Esophagus muscularis mucosa (tissue), 3 donors: ENCODE results near the gene MYLK.

Experiments used
- CTCF ChIP-seq, 3 experiments: fragments of 200-600 bp in 2 of 3; fragments of 450-650 bp in 1 of 3; sonication (generic) in 2 of 3; IDR thresholded peaks; one replicate each; pipeline ENCODE4 v1.5.1; 2017 to 2019; ENCODE audit warnings: antibody characterized with exemption in 3 of 3, mild to moderate bottlenecking in 2 of 3, moderate library complexity in 1 of 3
- POLR2A ChIP-seq: fragments of 450-650 bp; IDR thresholded peaks from one replicate; pipeline ENCODE4 v1.6.1; 2017; ENCODE audit warnings: antibody characterized with exemption, moderate library complexity, mild to moderate bottlenecking, low read depth
- POLR2AphosphoS5 ChIP-seq, 2 donors: sonication (generic); formaldehyde crosslinking; IDR thresholded peaks; one replicate each; pipeline ENCODE4 v1.6.1; 2017; ENCODE audit warnings: antibody characterized with exemption in 2 of 2

GRCh38 chr3:123624302-123624701 is 259.8 kb downstream of the MYLK start:
- TF ChIP-seq CTCF (IDR thresholded peaks at IDR 0.05): no peak
- TF ChIP-seq POLR2A: no peak
- no peak for TF ChIP-seq POLR2AphosphoS5 (IDR thresholded peaks at IDR 0.05)
